GM21515 (cell line): Measurements from ENCODE around the gene WDR46.
"Not testable (repeated sequence)": the region's sequence is repeated elsewhere in the genome, so short reads cannot be mapped to it uniquely, and the experiment has no call there.

Experiments used
- ATAC-seq: cut with Tn5 transposase; IDR thresholded peaks from one replicate; pipeline ENCODE4 v1.9.1; 2021; ENCODE audit not compliant: unreplicated experiment

WDR46 gene

GRCh38 chr6:33271117-33271467 lies 17.9 kb downstream of the WDR46 start:
- no peak for ATAC-seq

- ATAC-seq, result no peak
Measured at GRCh38 chr6:33264015-33264414, 25.0 kb downstream of the WDR46 start.

- not testable (repeated sequence) for ATAC-seq
Measured at GRCh38 chr6:33262490-33262889, 26.5 kb downstream of the WDR46 start.

- ATAC-seq, result no peak
Measured at GRCh38 chr6:33259032-33259431, 30.0 kb downstream of the WDR46 start.

GRCh38 chr6:33254591-33254990 lies 34.4 kb downstream of the WDR46 start:
- no peak for ATAC-seq

GRCh38 chr6:33252759-33253158 lies 36.3 kb downstream of the WDR46 start:
- ATAC-seq, result no peak

- no peak for ATAC-seq
Measured at GRCh38 chr6:33251395-33252012, 37.5 kb downstream of the WDR46 start.

- no peak for ATAC-seq
Measured at GRCh38 chr6:33250731-33251130, 38.3 kb downstream of the WDR46 start.

GRCh38 chr6:33249732-33250630 lies 39.1 kb downstream of the WDR46 start:
- peak; percentile 0 for ATAC-seq

- ATAC-seq, result peak; percentile 80
Measured at GRCh38 chr6:33248932-33249731, 39.9 kb downstream of the WDR46 start.

- peak; percentile 9 for ATAC-seq
Measured at GRCh38 chr6:33248643-33248931, 40.5 kb downstream of the WDR46 start.

- ATAC-seq, result peak; percentile 33
Measured at GRCh38 chr6:33247977-33248642, 40.9 kb downstream of the WDR46 start.

GRCh38 chr6:33243476-33243875 lies 45.6 kb downstream of the WDR46 start:
- ATAC-seq, result no peak

GRCh38 chr6:33241968-33242367 lies 47.1 kb downstream of the WDR46 start:
- ATAC-seq, result no peak

- no peak for ATAC-seq
Measured at GRCh38 chr6:33237741-33238140, 51.3 kb downstream of the WDR46 start.

GRCh38 chr6:33236852-33237251 lies 52.2 kb downstream of the WDR46 start:
- ATAC-seq, result no peak

- ATAC-seq, result no peak
Measured at GRCh38 chr6:33236328-33236727, 52.7 kb downstream of the WDR46 start.

GRCh38 chr6:33235221-33235634 lies 53.8 kb downstream of the WDR46 start:
- ATAC-seq, result no peak
